ENCODE results near the gene ISLR2.

DNA sequence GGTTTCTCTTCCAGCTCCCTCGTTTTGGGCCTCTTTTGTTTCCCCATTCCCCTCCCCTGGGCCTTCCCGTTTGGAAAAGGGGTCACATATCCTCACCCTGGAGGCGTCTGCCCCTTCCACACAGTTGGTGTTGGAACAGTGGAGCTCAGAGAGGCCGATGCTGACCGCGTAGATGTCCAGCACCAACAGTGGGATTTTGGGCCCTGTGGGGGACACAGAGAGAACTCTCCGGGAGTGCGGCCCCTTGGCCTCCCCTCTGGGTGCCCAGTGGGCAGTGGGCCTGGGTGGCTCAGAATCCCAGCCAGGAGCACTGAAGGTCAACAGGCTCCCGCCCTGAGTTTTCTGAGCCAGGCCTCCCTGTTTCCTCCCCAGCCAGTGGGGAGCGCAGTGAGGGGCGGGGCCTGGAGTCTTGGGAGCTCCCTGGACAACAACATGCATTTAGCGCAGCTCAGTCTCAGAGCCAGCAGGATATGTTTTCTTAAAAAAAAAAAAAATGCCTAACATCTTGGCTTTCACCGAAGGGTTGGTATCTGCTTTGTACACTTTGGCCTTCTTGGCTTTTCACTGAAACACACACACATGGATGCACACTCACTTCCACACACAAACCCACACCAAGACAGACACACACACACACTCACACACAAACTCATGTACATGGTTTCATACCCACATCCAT is 42.5 kb downstream of the ISLR2 start:
- TF ChIP-seq, protein P1, sequence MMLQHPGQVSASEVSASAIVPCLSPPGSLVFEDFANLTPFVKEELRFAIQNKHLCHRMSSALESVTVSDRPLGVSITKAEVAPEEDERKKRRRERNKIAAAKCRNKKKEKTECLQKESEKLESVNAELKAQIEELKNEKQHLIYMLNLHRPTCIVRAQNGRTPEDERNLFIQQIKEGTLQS (CRISPR knock-in tag; conservative IDR thresholded peaks at IDR 0.05) = no peak
- TF ChIP-seq, protein P2, sequence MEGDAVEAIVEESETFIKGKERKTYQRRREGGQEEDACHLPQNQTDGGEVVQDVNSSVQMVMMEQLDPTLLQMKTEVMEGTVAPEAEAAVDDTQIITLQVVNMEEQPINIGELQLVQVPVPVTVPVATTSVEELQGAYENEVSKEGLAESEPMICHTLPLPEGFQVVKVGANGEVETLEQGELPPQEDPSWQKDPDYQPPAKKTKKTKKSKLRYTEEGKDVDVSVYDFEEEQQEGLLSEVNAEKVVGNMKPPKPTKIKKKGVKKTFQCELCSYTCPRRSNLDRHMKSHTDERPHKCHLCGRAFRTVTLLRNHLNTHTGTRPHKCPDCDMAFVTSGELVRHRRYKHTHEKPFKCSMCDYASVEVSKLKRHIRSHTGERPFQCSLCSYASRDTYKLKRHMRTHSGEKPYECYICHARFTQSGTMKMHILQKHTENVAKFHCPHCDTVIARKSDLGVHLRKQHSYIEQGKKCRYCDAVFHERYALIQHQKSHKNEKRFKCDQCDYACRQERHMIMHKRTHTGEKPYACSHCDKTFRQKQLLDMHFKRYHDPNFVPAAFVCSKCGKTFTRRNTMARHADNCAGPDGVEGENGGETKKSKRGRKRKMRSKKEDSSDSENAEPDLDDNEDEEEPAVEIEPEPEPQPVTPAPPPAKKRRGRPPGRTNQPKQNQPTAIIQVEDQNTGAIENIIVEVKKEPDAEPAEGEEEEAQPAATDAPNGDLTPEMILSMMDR (IDR thresholded peaks at IDR 0.05) = no peak
- no peak for TF ChIP-seq PRRX2 (CRISPR knock-in tag; IDR thresholded peaks at IDR 0.05)
- no peak for TF ChIP-seq SP1 (CRISPR knock-in tag; conservative IDR thresholded peaks at IDR 0.05)
- no peak for TF ChIP-seq ZNF317 (CRISPR knock-in tag; IDR thresholded peaks at IDR 0.05; ENCODE audit: borderline replicate concordance, low read depth)
- TF ChIP-seq TEAD4 (CRISPR knock-in tag; IDR thresholded peaks at IDR 0.05) = no peak
- no peak for TF ChIP-seq NR2C2 (CRISPR knock-in tag; IDR thresholded peaks at IDR 0.05)
- no peak for TF ChIP-seq ETV6 (CRISPR knock-in tag; IDR thresholded peaks at IDR 0.05)

Data from WTC11 (cell line).